OCI-LY3 (cell line): ENCODE measurements around the gene PLXNB3.

Source experiments
- H2AFZ ChIP-seq: fragments of 200-600, 300-600 bp; shearing (Covaris generic); 2 replicates; pipeline ENCODE4 v1.6.0; 2014; ENCODE audit warnings: antibody characterized with exemption, low read depth, low read length
- H3K27ac ChIP-seq: fragments of 200-600, 300-600 bp; sonication (generic); 2 replicates; pipeline ENCODE4 v1.5.1; 2014; ENCODE audit warnings: mild to moderate bottlenecking, low read length, moderate library complexity, mixed read lengths
- H3K27me3 ChIP-seq: fragments of 200-600, 300-600 bp; sonication (generic); 2 replicates; pipeline ENCODE4 v1.6.1; 2014; ENCODE audit warnings: low read depth, low read length, mixed read lengths
- H3K36me3 ChIP-seq: fragments of 200-600, 300-600 bp; sonication (generic); replicated peaks from 2 replicates; pipeline ENCODE3; 2014; ENCODE audit warnings: low read depth, low read length, mixed read lengths
- H3K4me1 ChIP-seq: fragments of 300-600, 200-600 bp; sonication (generic); 2 replicates; pipeline ENCODE4 v1.6.1; 2014; ENCODE audit warnings: low read length, mixed read lengths
- H3K4me2 ChIP-seq: fragments of 200-600, 300-600 bp; sonication (generic); 2 replicates; pipeline ENCODE4 v1.6.1; 2014; ENCODE audit warnings: low read length, mixed read lengths
- H3K4me3 ChIP-seq: fragments of 300-600, 200-600 bp; sonication (generic); 2 replicates; pipeline ENCODE4 v1.5.1; 2014; ENCODE audit warnings: antibody characterized with exemption, mild to moderate bottlenecking, low read length, moderate library complexity
- H3K79me2 ChIP-seq: fragments of 300-600, 200-600 bp; shearing (Covaris generic); 2 replicates; pipeline ENCODE4 v1.6.1; 2014; ENCODE audit warnings: mild to moderate bottlenecking, low read length, mixed read lengths
- H3K9ac ChIP-seq: fragments of 300-600, 200-600 bp; shearing (Covaris generic); 2 replicates; pipeline ENCODE4 v1.6.0; 2014; ENCODE audit warnings: mild to moderate bottlenecking, low read length, moderate library complexity
- H3K9me3 ChIP-seq: fragments of 200-600, 300-600 bp; shearing (Covaris generic); 2 replicates; pipeline ENCODE4 v1.6.1; 2014; ENCODE audit warnings: low read length, mixed read lengths; ENCODE audit not compliant: insufficient read depth
- H4K20me1 ChIP-seq: fragments of 200-600, 300-600 bp; sonication (generic); 2 replicates; pipeline ENCODE4 v1.6.1; 2016; ENCODE audit warnings: low read length, mixed read lengths; ENCODE audit not compliant: insufficient read depth
- CTCF ChIP-seq: fragments of 200-600, 300-600 bp; sonication (generic); IDR thresholded peaks from 2 replicates; pipeline ENCODE4 v1.5.1; 2014; ENCODE audit warnings: antibody characterized with exemption, low read length, low read depth
- EZH2phosphoT487 ChIP-seq: fragments of 200-600 bp; shearing (Covaris generic); IDR thresholded peaks from 2 replicates; pipeline ENCODE4 v1.6.1; 2018; ENCODE audit warnings: antibody characterized with exemption, mixed run types, low read depth

The PLXNB3 gene

DNA sequence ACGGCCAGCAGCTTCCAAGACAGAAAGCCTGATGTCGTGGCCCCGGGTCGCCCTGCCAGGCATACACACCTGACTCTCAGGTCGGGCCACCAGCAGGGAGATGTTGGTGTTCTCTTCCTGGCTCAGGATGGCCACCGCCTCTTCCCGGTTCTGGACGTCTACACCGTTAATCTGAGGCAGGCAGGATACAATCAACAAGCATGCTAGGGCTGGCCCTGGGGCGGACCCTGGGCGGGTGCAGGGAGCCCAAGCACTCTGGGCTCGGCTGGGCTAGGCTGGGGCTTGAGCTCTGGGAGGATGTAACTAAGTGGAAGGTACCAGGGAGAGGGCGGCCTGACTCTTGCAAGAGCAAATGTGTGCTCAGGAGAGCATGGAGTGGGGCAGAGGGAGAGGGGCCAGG is 41.4 kb downstream of the PLXNB3 start:
- no peaks in the 10 kb centered on the region for H3K36me3 ChIP-seq
- no peaks in the 10 kb centered on the region for H4K20me1 ChIP-seq
- no peak overlapping the region for H3K27ac ChIP-seq
- no peak overlapping the region for H3K9ac ChIP-seq
- no peak overlapping the region for H3K4me3 ChIP-seq
- no peak for TF ChIP-seq CTCF
- no peak for TF ChIP-seq EZH2phosphoT487
- H3K9me3 ChIP-seq, result no peaks in the 10 kb centered on the region
- H3K4me2 ChIP-seq, result no peak overlapping the region
- H3K27me3 ChIP-seq, result no peaks in the 10 kb centered on the region
- no peaks in the 10 kb centered on the region for H3K4me1 ChIP-seq
- H3K79me2 ChIP-seq, result no peaks in the 10 kb centered on the region
- H2AFZ ChIP-seq, result no peak overlapping the region

- Histone ChIP-seq H3K4me2 (no peak overlapping the region), H4K20me1 (no peaks in the 10 kb centered on the region), H2AFZ (no peak overlapping the region), H3K9ac (no peak overlapping the region), H3K4me1 (no peaks in the 10 kb centered on the region), H3K9me3 (no peaks in the 10 kb centered on the region), H3K4me3 (no peak overlapping the region), H3K27me3 (0 out of 2 replicates have a peak, but pooled peaks cover 6% of the 10 kb centered on the region), H3K27ac (no peak overlapping the region), H3K79me2 (no peaks in the 10 kb centered on the region), H3K36me3 (no peaks in the 10 kb centered on the region)
- no peak for TF ChIP-seq CTCF
- TF ChIP-seq EZH2phosphoT487, result no peak
These were observed 43.0 kb downstream of the PLXNB3 start for GRCh38 chrX:153806999-153807575.

DNA sequence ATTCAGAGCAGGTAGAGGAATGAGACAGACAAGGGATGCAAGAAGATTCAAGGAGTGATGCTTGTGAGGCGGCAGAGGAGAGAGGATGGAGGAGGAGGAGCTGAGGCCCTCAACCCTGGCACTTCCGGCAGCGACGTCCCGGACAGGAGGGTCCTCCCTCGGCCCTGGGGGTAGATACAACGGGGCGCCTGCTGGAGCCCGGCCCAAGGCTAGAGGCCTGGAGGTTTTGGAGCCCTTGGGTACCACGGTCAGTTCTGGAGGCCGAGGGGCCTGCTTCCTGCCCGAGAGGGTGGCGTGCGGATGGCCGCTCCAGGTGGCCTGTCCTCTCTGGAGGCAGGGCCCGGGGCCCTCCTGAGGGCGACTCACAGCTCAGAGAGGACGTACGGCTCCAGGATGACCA is 43.9 kb downstream of the PLXNB3 start:
- H4K20me1 ChIP-seq, result no peaks in the 10 kb centered on the region
- no peaks in the 10 kb centered on the region for H3K4me1 ChIP-seq
- no peak for TF ChIP-seq CTCF
- TF ChIP-seq EZH2phosphoT487, result no peak
- no peaks in the 10 kb centered on the region for H3K36me3 ChIP-seq
- H3K9ac ChIP-seq, result no peak overlapping the region
- no peak overlapping the region for H3K4me2 ChIP-seq
- no peak overlapping the region for H3K4me3 ChIP-seq
- no peaks in the 10 kb centered on the region for H3K79me2 ChIP-seq
- H3K9me3 ChIP-seq, result no peaks in the 10 kb centered on the region
- H2AFZ ChIP-seq, result no peak overlapping the region
- H3K27me3 ChIP-seq, result 0 out of 2 replicates have a peak, but pooled peaks cover 6% of the 10 kb centered on the region
- no peak overlapping the region for H3K27ac ChIP-seq

DNA sequence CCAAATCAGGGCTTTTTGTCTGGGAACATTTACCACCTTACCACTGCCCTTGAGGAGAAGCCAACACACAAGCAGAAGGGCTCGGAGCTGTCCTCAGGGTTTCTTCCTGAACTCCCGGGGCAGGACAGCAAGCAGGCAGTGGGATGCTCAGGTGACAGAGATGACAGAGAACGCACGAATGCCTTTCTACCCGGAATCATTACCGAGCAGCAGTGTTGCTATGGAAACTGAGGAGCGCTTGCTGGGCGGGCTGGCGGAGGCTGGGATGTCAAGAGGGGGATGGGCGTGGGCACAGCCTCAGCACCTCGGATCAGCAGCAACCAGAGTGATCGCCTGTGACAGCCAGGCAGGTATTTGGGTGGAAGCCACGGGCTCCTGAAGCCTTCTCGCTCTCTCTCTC is 48.2 kb downstream of the PLXNB3 start:
- no peak overlapping the region for H2AFZ ChIP-seq
- H3K4me3 ChIP-seq, result no peak overlapping the region
- H3K9me3 ChIP-seq, result no peaks in the 10 kb centered on the region
- no peaks in the 10 kb centered on the region for H3K36me3 ChIP-seq
- no peak overlapping the region for H3K4me2 ChIP-seq
- H3K4me1 ChIP-seq, result no peaks in the 10 kb centered on the region
- H4K20me1 ChIP-seq, result no peaks in the 10 kb centered on the region
- no peak overlapping the region for H3K9ac ChIP-seq
- no peak overlapping the region for H3K27ac ChIP-seq
- H3K79me2 ChIP-seq, result no peaks in the 10 kb centered on the region
- 0 out of 2 replicates have a peak, but pooled peaks cover 6% of the 10 kb centered on the region for H3K27me3 ChIP-seq
- TF ChIP-seq CTCF, result no peak
- TF ChIP-seq EZH2phosphoT487, result no peak
